Epithelial cell of esophagus (primary cell): ENCODE data around the gene MPHOSPH9.

Source experiments
- DNase-seq: peaks from one replicate; pipeline ENCODE4 v3.0.0; 2010; ENCODE audit warnings: low read depth
- H3K4me3 ChIP-seq: 2 replicates; pipeline ENCODE4 v1.5.1; 2011; ENCODE audit warnings: mild to moderate bottlenecking, low read length, control low read depth
- CTCF ChIP-seq: IDR thresholded peaks from 2 replicates; pipeline ENCODE4 v1.5.1; 2011; ENCODE audit warnings: low read depth, mild to moderate bottlenecking, low read length, control low read depth, inconsistent platforms; ENCODE audit not compliant: insufficient read depth; ENCODE audit errors: missing control alignments

The MPHOSPH9 gene

GRCh38 chr12:123149501-123150274 is 83.3 kb downstream of the MPHOSPH9 start:
- DNase-seq, result no peak
- TF ChIP-seq CTCF, result no peak
- H3K4me3 ChIP-seq, result peak overlapping the region; percentile 58

- H3K4me3 ChIP-seq, result no peak overlapping the region
- DNase-seq, result no peak
Observed at GRCh38 chr12:123149088-123149487, 83.9 kb downstream of the MPHOSPH9 start.

GRCh38 chr12:123148655-123149054 is 84.3 kb downstream of the MPHOSPH9 start:
- no peak for TF ChIP-seq CTCF
- no peak for DNase-seq
- H3K4me3 ChIP-seq, result no peak overlapping the region

More at GRCh38 chr12:123149088-123149487, 83.9 kb downstream of the MPHOSPH9 start:
- TF ChIP-seq CTCF, result no peak

GRCh38 chr12:123148223-123148622 is 84.7 kb downstream of the MPHOSPH9 start:
- no peak for TF ChIP-seq CTCF
- no peak overlapping the region for H3K4me3 ChIP-seq

GRCh38 chr12:123145211-123145610 is 87.7 kb downstream of the MPHOSPH9 start:
- no peak overlapping the region for H3K4me3 ChIP-seq
- TF ChIP-seq CTCF, result no peak
- DNase-seq, result no peak

More at GRCh38 chr12:123148223-123148622, 84.7 kb downstream of the MPHOSPH9 start:
- DNase-seq, result no peak

- DNase-seq, result no peak
- no peak for TF ChIP-seq CTCF
- H3K4me3 ChIP-seq, result no peak overlapping the region
Observed at GRCh38 chr12:123143736-123144461, 89.0 kb downstream of the MPHOSPH9 start.
